ENCODE results near the gene TUBA4B.
A peak's percentile ranks its signal among the peaks of the same experiment; 100 is the strongest.
"Not testable (repeated sequence)": the region's sequence is repeated elsewhere in the genome, so short reads cannot be mapped to it uniquely, and the experiment has no call there.

Gene TUBA4B

GRCh38 chr2:219277703-219278654, 24.9 kb downstream of the TUBA4B start:
- peak; percentile 70 for DNase-seq

GRCh38 chr2:219278655-219279150, 25.7 kb downstream of the TUBA4B start:
- DNase-seq: no peak

GRCh38 chr2:219279151-219279915, 26.3 kb downstream of the TUBA4B start, which contains the start of gene DNAJB2:
DNAJB2 (plus strand) TSS chr2:219279366; CDS start chr2:219279834, 468 bp downstream.
- DNase-seq: peak; percentile 98

GRCh38 chr2:219279916-219280516, 27.0 kb downstream of the TUBA4B start:
- no peak for DNase-seq

- DNase-seq: no peak
Observed at GRCh38 chr2:219280651-219281050, 27.6 kb downstream of the TUBA4B start.

- DNase-seq: no peak
Observed at GRCh38 chr2:219281588-219281987, 28.5 kb downstream of the TUBA4B start.

- no peak for DNase-seq
Observed at GRCh38 chr2:219282375-219282774, 29.3 kb downstream of the TUBA4B start.

GRCh38 chr2:219282943-219283581, 30.0 kb downstream of the TUBA4B start:
- DNase-seq: no peak

GRCh38 chr2:219284501-219285372, 31.7 kb downstream of the TUBA4B start:
- no peak for DNase-seq

- no peak for DNase-seq
Observed at GRCh38 chr2:219285373-219285735, 32.3 kb downstream of the TUBA4B start.

- DNase-seq: no peak
Observed at GRCh38 chr2:219285894-219286425, 32.9 kb downstream of the TUBA4B start.

- DNase-seq: no peak
Observed at GRCh38 chr2:219286436-219287115, 33.5 kb downstream of the TUBA4B start.

GRCh38 chr2:219287116-219287440, 34.0 kb downstream of the TUBA4B start:
- not testable (repeated sequence) for DNase-seq

GRCh38 chr2:219287580-219288265, 34.7 kb downstream of the TUBA4B start:
- no peak for DNase-seq

GRCh38 chr2:219289195-219289536, 36.1 kb downstream of the TUBA4B start:
- DNase-seq: no peak

GRCh38 chr2:219289537-219290361, 36.7 kb downstream of the TUBA4B start:
- no peak for DNase-seq

GRCh38 chr2:219290381-219291171, 37.5 kb downstream of the TUBA4B start:
- DNase-seq: no peak

GRCh38 chr2:219291394-219291793, 38.4 kb downstream of the TUBA4B start:
- DNase-seq: no peak
